Keratinocyte (primary cell): ENCODE measurements around the gene YY1. TPM values are rescaled to one million over a fixed set of nuclear protein-coding genes. Genes with fewer than 3 reads are reported as not detected.

Experiments used
- DNase-seq: peaks from one replicate; pipeline ENCODE4 v3.0.0-alpha.2; 2011; ENCODE audit warnings: low read depth, missing footprints, low spot score
- FAIRE-seq: peaks from 2 replicates; lab custom pipeline; 2011; peaks lifted over from hg19 to GRCh38; lab: Jason Lieb, UNC
- H2AFZ ChIP-seq: 2 replicates; pipeline ENCODE4 v1.6.0; 2012; ENCODE audit warnings: low read length, control low read depth, inconsistent platforms; ENCODE audit not compliant: control insufficient read depth
- H3K27ac ChIP-seq: 2 replicates; pipeline ENCODE4 v1.5.1; 2011; ENCODE audit warnings: low read length; ENCODE audit not compliant: control insufficient read depth, insufficient read depth
- H3K27me3 ChIP-seq: 3 replicates; pipeline ENCODE4 v1.6.0; 2011; ENCODE audit warnings: low read length; ENCODE audit not compliant: control insufficient read depth, insufficient read depth; ENCODE audit errors: extremely low read depth
- H3K36me3 ChIP-seq, 2 experiments: 2 replicates in 1 of 2; 3 replicates in 1 of 2; pipeline ENCODE4 v1.5.1; 2011; ENCODE audit warnings: low read length in 2 of 2, mild to moderate bottlenecking in 1 of 2; ENCODE audit not compliant: control insufficient read depth in 2 of 2, insufficient read depth in 2 of 2; ENCODE audit errors: extremely low read depth in 1 of 2
- H3K4me1 ChIP-seq: 3 replicates; pipeline ENCODE4 v1.5.1; 2011; ENCODE audit warnings: low read length; ENCODE audit not compliant: control insufficient read depth, insufficient read depth; ENCODE audit errors: extremely low read depth
- H3K4me2 ChIP-seq: 3 replicates; pipeline ENCODE4 v1.6.0; 2011; ENCODE audit warnings: low read depth, low read length; ENCODE audit not compliant: control insufficient read depth, insufficient read depth; ENCODE audit errors: extremely low read depth
- H3K4me3 ChIP-seq, 3 experiments: fragments of 200-600 bp in 1 of 3; sonication (generic) in 1 of 3; 2 replicates in 2 of 3; 3 replicates in 1 of 3; pipeline ENCODE4 v1.5.1; 2011 to 2016; ENCODE audit warnings: low read length in 3 of 3, mild to moderate bottlenecking in 3 of 3, control low read depth in 2 of 3, inconsistent platforms in 1 of 3, low read depth in 1 of 3, mixed read lengths in 1 of 3, mixed run types in 1 of 3, moderate library complexity in 1 of 3; ENCODE audit not compliant: control insufficient read depth in 2 of 3, insufficient read depth in 2 of 3; ENCODE audit errors: extremely low read depth in 1 of 3
- H3K79me2 ChIP-seq: 2 replicates; pipeline ENCODE4 v1.6.0; 2012; ENCODE audit warnings: low read length; ENCODE audit not compliant: control insufficient read depth, insufficient read depth
- H3K9ac ChIP-seq: 3 replicates; pipeline ENCODE4 v1.6.0; 2011; ENCODE audit warnings: low read length; ENCODE audit not compliant: control insufficient read depth, insufficient read depth; ENCODE audit errors: extremely low read depth
- H3K9me1 ChIP-seq: 3 replicates; pipeline ENCODE4 v1.6.0; 2011; ENCODE audit warnings: low read length; ENCODE audit not compliant: control insufficient read depth, insufficient read depth; ENCODE audit errors: extremely low read depth
- H3K9me3 ChIP-seq: 2 replicates; pipeline ENCODE4 v1.5.1; 2012; ENCODE audit warnings: low read depth, low read length; ENCODE audit not compliant: control insufficient read depth
- H4K20me1 ChIP-seq: 3 replicates; pipeline ENCODE4 v1.6.0; 2011; ENCODE audit warnings: low read length; ENCODE audit not compliant: control insufficient read depth, insufficient read depth; ENCODE audit errors: extremely low read depth
- CTCF ChIP-seq, 3 experiments: IDR thresholded peaks in 1 of 3; conservative IDR thresholded peaks in 1 of 3; optimal IDR thresholded peaks in 1 of 3; 2 replicates in 2 of 3; 3 replicates in 1 of 3; pipeline versions ENCODE3 to v1.5.1; 2011; ENCODE audit warnings: low read length in 3 of 3, mild to moderate bottlenecking in 3 of 3, moderate library complexity in 2 of 3, control low read depth in 1 of 3, inconsistent platforms in 1 of 3; ENCODE audit not compliant: insufficient read depth in 2 of 3; ENCODE audit errors: extremely low read depth in 1 of 3
- EZH2 ChIP-seq: IDR thresholded peaks from one replicate; pipeline ENCODE4 v1.6.1; 2012; ENCODE audit warnings: inconsistent platforms, mild to moderate bottlenecking, low read length, moderate library complexity
- dilution Hi-C: fragments of 300-500 bp; cut with MboI; formaldehyde crosslinking; loops from one replicate; pipeline ENCODE4 v1.7.0; 2020; ENCODE audit warnings: low sequenced_read_pairs; ENCODE audit not compliant: extremely low pct_ligation_motif_present
- polyA plus RNA-seq, 5 experiments: library from polyadenylated mRNA; depleted of rRNA in 3 of 5; stranded (reverse) in 3 of 5; stranded (forward) in 1 of 5; unstranded in 1 of 5; fragments of >200 nt; gene quantifications; 1 replicate in 1 of 5; 2 replicates in 3 of 5; 3 replicates in 1 of 5; pipeline versions ENCODE4 v1.2.1 to v1.2.3, GENCODE V29; 2011 to 2012; ENCODE audit warnings: missing spikeins in 2 of 5, low read depth in 1 of 5, low replicate concordance in 1 of 5

The YY1 gene
- polyA plus RNA-seq, 1 donor (not counting 4 experiments of a cell fraction or from before 2014, with no cell fraction given) = 65.6 TPM

GRCh38 chr14:100323121-100323941 lies 84.4 kb downstream of the YY1 start, which contains the start of gene SLC25A47:
TSS of gene SLC25A47 (plus strand) at chr14:100323339. CDS start at chr14:100323415, 76 bp downstream.
- H2AFZ ChIP-seq = no peak within 1 kb of the TSS
- H3K36me3 ChIP-seq = no peaks in the 10 kb centered on the region
- H3K9me1 ChIP-seq = peaks cover 2% of the 10 kb centered on the region
- no peaks in the 10 kb centered on the region for H3K9me3 ChIP-seq
- DNase-seq (no peak), FAIRE-seq (no peak)
- H3K4me2 ChIP-seq = no peak within 1 kb of the TSS
- H3K27ac ChIP-seq = no peak within 1 kb of the TSS
- H3K4me3 ChIP-seq = no peak within 1 kb of the TSS
- H3K9ac ChIP-seq = no peak within 1 kb of the TSS
- dilution Hi-C loops = no loop called here
- H3K27me3 ChIP-seq = peaks cover 2% of the 10 kb centered on the region
- peaks cover 9% of the 10 kb centered on the region for H3K4me1 ChIP-seq
- no peaks in the 10 kb centered on the region for H4K20me1 ChIP-seq
- no peaks in the 10 kb centered on the region for H3K79me2 ChIP-seq
- no peak for TF ChIP-seq EZH2
- TF ChIP-seq CTCF (optimal IDR thresholded peaks at IDR 0.05 in 1 of 3, IDR thresholded peaks at IDR 0.05 in 1 of 3, conservative IDR thresholded peaks at IDR 0.05 in 1 of 3; ENCODE audit: extremely low read depth in 1 of 3, insufficient read depth in 2 of 3, low read length in 3 of 3) = no peak

- Histone ChIP-seq H3K36me3 (no peaks in the 10 kb centered on the region), H3K4me1 (peaks cover 9% of the 10 kb centered on the region), H4K20me1 (no peaks in the 10 kb centered on the region), H3K9me3 (no peaks in the 10 kb centered on the region), H3K9me1 (peaks cover 2% of the 10 kb centered on the region), H3K4me3 (no peak overlapping the region), H2AFZ (no peak overlapping the region), H3K27ac (no peak overlapping the region), H3K9ac (no peak overlapping the region), H3K79me2 (no peaks in the 10 kb centered on the region), H3K27me3 (peaks cover 2% of the 10 kb centered on the region), H3K4me2 (no peak overlapping the region)
- no peak for FAIRE-seq
- dilution Hi-C loops = no loop called here
- DNase-seq = no peak
- TF ChIP-seq EZH2 = no peak
- TF ChIP-seq CTCF (optimal IDR thresholded peaks at IDR 0.05 in 1 of 3, IDR thresholded peaks at IDR 0.05 in 1 of 3, conservative IDR thresholded peaks at IDR 0.05 in 1 of 3; ENCODE audit: extremely low read depth in 1 of 3, insufficient read depth in 2 of 3, low read length in 3 of 3) = no peak
Measured at GRCh38 chr14:100323942-100324307, 85.0 kb downstream of the YY1 start.
